DMS53 (cell line): ENCODE measurements around the gene PNKP.

Experiments used
- DNase-seq: peaks from one replicate; lab custom pipeline; 2025; lab: John Stamatoyannopoulos, UW

PNKP gene

GRCh38 chr19:49876422-49877019, 9.1 kb upstream of the PNKP start:
- DNase-seq: peak; percentile 98

GRCh38 chr19:49875857-49876421, 8.6 kb upstream of the PNKP start:
- peak; percentile 60 for DNase-seq

GRCh38 chr19:49875177-49875576, 7.8 kb upstream of the PNKP start:
- no peak for DNase-seq

- DNase-seq: no peak
Measured at GRCh38 chr19:49874503-49875157, 7.3 kb upstream of the PNKP start.

GRCh38 chr19:49873834-49874233, 6.5 kb upstream of the PNKP start:
- DNase-seq: no peak

- no peak for DNase-seq
Measured at GRCh38 chr19:49873129-49873521, 5.7 kb upstream of the PNKP start.

- no peak for DNase-seq
Measured at GRCh38 chr19:49872245-49873128, 5.1 kb upstream of the PNKP start.

- no peak for DNase-seq
Measured at GRCh38 chr19:49871349-49871985, 4.1 kb upstream of the PNKP start.

GRCh38 chr19:49870309-49870901, 3.0 kb upstream of the PNKP start:
- DNase-seq: peak; percentile 40

GRCh38 chr19:49869484-49870308, 2.3 kb upstream of the PNKP start:
- DNase-seq: peak; percentile 99

- no peak for DNase-seq
Measured at GRCh38 chr19:49869009-49869483, 1.7 kb upstream of the PNKP start.

GRCh38 chr19:49864890-49865289, 2.5 kb downstream of the PNKP start:
- no peak for DNase-seq

- no peak for DNase-seq
Measured at GRCh38 chr19:49863935-49864320, 3.4 kb downstream of the PNKP start.

- no peak for DNase-seq
Measured at GRCh38 chr19:49863254-49863934, 4.0 kb downstream of the PNKP start.

- peak; percentile 42 for DNase-seq
Measured at GRCh38 chr19:49862391-49863253, 4.8 kb downstream of the PNKP start.

GRCh38 chr19:49861541-49862378, 5.6 kb downstream of the PNKP start:
- peak; percentile 43 for DNase-seq

- peak; percentile 22 for DNase-seq
Measured at GRCh38 chr19:49861107-49861506, 6.3 kb downstream of the PNKP start.
